Stimulated activated CD8-positive, alpha-beta memory T cell treated with anti-CD3 and anti-CD28 coated beads, Interleukin-7, amount 100 ng/mL, for 24 hours (primary cell): Measurements from ENCODE around the gene ALPL.

Source experiments
- DNase-seq: peaks from one replicate; pipeline ENCODE4 v3.0.0-alpha.2; 2020; ENCODE audit warnings: low read depth

ALPL gene

GRCh38 chr1:21598904-21599303 is 89.7 kb downstream of the ALPL start:
- no peak for DNase-seq

- no peak for DNase-seq
Measured at GRCh38 chr1:21599402-21599801, 90.2 kb downstream of the ALPL start.

GRCh38 chr1:21601278-21602048 is 92.2 kb downstream of the ALPL start:
- DNase-seq = no peak

GRCh38 chr1:21603177-21604138 is 94.2 kb downstream of the ALPL start:
- DNase-seq = no peak

GRCh38 chr1:21604208-21604957 is 95.2 kb downstream of the ALPL start:
- DNase-seq = no peak

- no peak for DNase-seq
Measured at GRCh38 chr1:21605012-21605715, 95.9 kb downstream of the ALPL start.

GRCh38 chr1:21605964-21606705 is 96.9 kb downstream of the ALPL start:
- DNase-seq = no peak

GRCh38 chr1:21607549-21608529 is 98.6 kb downstream of the ALPL start:
- DNase-seq = peak; percentile 21

- DNase-seq = no peak
Measured at GRCh38 chr1:21608798-21609197, 99.6 kb downstream of the ALPL start.

GRCh38 chr1:21610027-21610426 is 100.8 kb downstream of the ALPL start:
- no peak for DNase-seq

GRCh38 chr1:21610989-21611785 is 102.0 kb downstream of the ALPL start:
- DNase-seq = no peak

GRCh38 chr1:21612057-21612456 is 102.8 kb downstream of the ALPL start:
- no peak for DNase-seq

GRCh38 chr1:21613072-21613867 is 104.0 kb downstream of the ALPL start:
- DNase-seq = no peak

- no peak for DNase-seq
Measured at GRCh38 chr1:21614419-21615115, 105.3 kb downstream of the ALPL start.

GRCh38 chr1:21616372-21616771 is 107.1 kb downstream of the ALPL start:
- DNase-seq = no peak

GRCh38 chr1:21617126-21617738 is 108.0 kb downstream of the ALPL start:
- DNase-seq = no peak

- no peak for DNase-seq
Measured at GRCh38 chr1:21618059-21618458, 108.8 kb downstream of the ALPL start.
